ENCODE results near the gene TM4SF4.

DNA sequence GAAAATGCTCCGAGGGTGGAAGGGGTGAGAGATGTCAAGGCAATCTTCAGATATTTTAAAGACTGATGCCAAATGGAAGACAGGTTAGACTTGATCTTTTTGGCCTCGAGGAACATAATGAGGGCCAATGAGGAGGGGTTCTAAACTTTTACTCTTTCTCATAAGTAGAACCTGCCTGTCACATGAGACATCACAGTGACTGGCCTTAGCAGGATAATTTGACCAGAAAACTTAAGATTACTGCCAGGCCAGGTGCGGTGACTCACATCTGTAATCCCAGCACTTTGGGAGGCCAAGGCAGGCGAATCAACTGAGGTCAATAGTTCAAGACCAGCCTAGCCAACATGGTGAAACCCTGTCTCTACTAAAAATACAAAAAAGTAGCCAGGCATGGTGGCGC is 12.2 kb downstream of the TM4SF4 start:
- TF ChIP-seq, protein P1, sequence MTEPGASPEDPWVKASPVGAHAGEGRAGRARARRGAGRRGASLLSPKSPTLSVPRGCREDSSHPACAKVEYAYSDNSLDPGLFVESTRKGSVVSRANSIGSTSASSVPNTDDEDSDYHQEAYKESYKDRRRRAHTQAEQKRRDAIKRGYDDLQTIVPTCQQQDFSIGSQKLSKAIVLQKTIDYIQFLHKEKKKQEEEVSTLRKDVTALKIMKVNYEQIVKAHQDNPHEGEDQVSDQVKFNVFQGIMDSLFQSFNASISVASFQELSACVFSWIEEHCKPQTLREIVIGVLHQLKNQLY (CRISPR knock-in tag; IDR thresholded peaks at IDR 0.05) = no peak
- TF ChIP-seq, protein P2, sequence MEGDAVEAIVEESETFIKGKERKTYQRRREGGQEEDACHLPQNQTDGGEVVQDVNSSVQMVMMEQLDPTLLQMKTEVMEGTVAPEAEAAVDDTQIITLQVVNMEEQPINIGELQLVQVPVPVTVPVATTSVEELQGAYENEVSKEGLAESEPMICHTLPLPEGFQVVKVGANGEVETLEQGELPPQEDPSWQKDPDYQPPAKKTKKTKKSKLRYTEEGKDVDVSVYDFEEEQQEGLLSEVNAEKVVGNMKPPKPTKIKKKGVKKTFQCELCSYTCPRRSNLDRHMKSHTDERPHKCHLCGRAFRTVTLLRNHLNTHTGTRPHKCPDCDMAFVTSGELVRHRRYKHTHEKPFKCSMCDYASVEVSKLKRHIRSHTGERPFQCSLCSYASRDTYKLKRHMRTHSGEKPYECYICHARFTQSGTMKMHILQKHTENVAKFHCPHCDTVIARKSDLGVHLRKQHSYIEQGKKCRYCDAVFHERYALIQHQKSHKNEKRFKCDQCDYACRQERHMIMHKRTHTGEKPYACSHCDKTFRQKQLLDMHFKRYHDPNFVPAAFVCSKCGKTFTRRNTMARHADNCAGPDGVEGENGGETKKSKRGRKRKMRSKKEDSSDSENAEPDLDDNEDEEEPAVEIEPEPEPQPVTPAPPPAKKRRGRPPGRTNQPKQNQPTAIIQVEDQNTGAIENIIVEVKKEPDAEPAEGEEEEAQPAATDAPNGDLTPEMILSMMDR (IDR thresholded peaks at IDR 0.05) = no peak
- TF ChIP-seq ATF1 (CRISPR knock-in tag; IDR thresholded peaks at IDR 0.05) (no peak), TEAD4 (CRISPR knock-in tag; IDR thresholded peaks at IDR 0.05) (no peak), ZBTB21 (CRISPR knock-in tag; IDR thresholded peaks at IDR 0.05; ENCODE audit: borderline replicate concordance) (no peak), NR3C1 (CRISPR knock-in tag; conservative IDR thresholded peaks at IDR 0.05; ENCODE audit: low read depth) (no peak), NR2C2 (CRISPR knock-in tag; IDR thresholded peaks at IDR 0.05) (no peak), MYBL2 (CRISPR knock-in tag; IDR thresholded peaks at IDR 0.05) (no peak)
- TF ChIP-seq, protein P3, sequence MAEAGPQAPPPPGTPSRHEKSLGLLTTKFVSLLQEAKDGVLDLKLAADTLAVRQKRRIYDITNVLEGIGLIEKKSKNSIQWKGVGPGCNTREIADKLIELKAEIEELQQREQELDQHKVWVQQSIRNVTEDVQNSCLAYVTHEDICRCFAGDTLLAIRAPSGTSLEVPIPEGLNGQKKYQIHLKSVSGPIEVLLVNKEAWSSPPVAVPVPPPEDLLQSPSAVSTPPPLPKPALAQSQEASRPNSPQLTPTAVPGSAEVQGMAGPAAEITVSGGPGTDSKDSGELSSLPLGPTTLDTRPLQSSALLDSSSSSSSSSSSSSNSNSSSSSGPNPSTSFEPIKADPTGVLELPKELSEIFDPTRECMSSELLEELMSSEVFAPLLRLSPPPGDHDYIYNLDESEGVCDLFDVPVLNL (CRISPR knock-in tag; IDR thresholded peaks at IDR 0.05; ENCODE audit: borderline replicate concordance, low read depth) = no peak
- TF ChIP-seq, protein P4, sequence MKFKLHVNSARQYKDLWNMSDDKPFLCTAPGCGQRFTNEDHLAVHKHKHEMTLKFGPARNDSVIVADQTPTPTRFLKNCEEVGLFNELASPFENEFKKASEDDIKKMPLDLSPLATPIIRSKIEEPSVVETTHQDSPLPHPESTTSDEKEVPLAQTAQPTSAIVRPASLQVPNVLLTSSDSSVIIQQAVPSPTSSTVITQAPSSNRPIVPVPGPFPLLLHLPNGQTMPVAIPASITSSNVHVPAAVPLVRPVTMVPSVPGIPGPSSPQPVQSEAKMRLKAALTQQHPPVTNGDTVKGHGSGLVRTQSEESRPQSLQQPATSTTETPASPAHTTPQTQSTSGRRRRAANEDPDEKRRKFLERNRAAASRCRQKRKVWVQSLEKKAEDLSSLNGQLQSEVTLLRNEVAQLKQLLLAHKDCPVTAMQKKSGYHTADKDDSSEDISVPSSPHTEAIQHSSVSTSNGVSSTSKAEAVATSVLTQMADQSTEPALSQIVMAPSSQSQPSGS (CRISPR knock-in tag; IDR thresholded peaks at IDR 0.05; ENCODE audit: borderline replicate concordance, low read depth) = no peak
- TF ChIP-seq, protein P5, sequence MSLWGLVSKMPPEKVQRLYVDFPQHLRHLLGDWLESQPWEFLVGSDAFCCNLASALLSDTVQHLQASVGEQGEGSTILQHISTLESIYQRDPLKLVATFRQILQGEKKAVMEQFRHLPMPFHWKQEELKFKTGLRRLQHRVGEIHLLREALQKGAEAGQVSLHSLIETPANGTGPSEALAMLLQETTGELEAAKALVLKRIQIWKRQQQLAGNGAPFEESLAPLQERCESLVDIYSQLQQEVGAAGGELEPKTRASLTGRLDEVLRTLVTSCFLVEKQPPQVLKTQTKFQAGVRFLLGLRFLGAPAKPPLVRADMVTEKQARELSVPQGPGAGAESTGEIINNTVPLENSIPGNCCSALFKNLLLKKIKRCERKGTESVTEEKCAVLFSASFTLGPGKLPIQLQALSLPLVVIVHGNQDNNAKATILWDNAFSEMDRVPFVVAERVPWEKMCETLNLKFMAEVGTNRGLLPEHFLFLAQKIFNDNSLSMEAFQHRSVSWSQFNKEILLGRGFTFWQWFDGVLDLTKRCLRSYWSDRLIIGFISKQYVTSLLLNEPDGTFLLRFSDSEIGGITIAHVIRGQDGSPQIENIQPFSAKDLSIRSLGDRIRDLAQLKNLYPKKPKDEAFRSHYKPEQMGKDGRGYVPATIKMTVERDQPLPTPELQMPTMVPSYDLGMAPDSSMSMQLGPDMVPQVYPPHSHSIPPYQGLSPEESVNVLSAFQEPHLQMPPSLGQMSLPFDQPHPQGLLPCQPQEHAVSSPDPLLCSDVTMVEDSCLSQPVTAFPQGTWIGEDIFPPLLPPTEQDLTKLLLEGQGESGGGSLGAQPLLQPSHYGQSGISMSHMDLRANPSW (CRISPR knock-in tag; conservative IDR thresholded peaks at IDR 0.05; ENCODE audit: low read depth) = no peak
- TF ChIP-seq, protein P6, sequence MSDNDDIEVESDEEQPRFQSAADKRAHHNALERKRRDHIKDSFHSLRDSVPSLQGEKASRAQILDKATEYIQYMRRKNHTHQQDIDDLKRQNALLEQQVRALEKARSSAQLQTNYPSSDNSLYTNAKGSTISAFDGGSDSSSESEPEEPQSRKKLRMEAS (CRISPR knock-in tag; IDR thresholded peaks at IDR 0.05) = no peak
